Stimulated activated CD8-positive, alpha-beta memory T cell treated with anti-CD3 and anti-CD28 coated beads, Interleukin-7, amount 100 ng/mL, for 4 hours (primary cell): Measurements from ENCODE around the gene SPINK7.

Source experiments
- DNase-seq, 2 donors: peaks; one replicate each; pipeline ENCODE4 v3.0.0-alpha.2; 2020; ENCODE audit warnings: low read depth in 2 of 2

The SPINK7 gene

DNA sequence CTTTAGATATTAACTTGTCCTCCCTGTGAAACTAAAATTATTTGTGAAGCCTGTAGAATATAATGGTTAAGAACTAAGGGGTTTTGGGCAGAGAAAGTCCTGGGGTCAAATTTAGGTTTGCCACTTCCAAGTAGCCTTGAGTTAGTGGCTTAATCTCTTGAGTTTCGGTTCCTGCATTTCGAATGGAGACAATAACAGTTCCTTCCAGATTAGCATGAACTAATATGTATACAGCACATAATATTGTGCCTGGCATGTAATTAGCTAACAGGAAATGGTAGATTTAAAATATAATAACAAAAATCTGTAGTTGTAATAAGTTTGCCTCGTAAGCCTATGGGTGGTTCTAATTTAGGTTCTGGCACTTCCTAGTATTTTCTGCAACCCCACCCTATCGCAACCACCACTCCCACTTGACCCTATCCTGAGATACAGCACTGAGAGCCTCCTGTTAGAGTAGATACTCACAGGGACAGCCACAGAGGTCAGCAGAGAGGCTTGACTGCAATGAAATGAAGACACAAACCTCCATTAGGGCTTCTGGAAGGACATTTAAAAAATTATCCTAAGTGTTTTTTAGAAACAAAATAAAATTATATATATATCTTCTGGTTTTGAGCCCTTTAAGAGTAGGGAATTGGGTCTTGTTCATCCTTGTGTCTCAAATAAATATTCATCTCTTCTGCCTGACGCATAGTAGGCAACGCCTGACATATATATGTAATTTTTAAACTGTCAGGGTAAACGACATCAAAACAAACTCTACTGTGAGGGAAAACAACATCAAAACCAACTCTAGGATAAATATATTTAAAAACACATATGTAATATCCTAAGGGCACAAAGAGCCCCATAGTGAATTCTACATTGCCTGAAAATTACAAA, 31.6 kb downstream of the SPINK7 start:
- DNase-seq: no peak

DNA sequence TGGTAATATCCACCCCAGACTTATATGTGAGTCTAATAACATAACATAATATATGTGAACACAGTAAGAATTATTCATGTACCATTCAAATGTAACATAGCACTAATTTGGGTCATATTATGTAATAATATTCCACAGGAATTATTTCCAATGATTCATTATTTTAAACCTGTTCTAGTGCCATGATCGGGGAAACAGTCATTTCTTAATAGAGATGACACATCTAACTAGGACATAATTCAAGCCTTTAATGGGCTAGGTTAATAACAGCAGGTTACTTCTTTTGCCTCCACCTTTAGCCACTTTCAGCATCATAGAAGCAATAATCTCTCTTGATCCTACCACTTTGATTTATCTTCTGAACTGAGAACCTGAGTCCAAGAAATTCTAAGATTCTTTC, 35.5 kb downstream of the SPINK7 start:
- DNase-seq: no peak

DNA sequence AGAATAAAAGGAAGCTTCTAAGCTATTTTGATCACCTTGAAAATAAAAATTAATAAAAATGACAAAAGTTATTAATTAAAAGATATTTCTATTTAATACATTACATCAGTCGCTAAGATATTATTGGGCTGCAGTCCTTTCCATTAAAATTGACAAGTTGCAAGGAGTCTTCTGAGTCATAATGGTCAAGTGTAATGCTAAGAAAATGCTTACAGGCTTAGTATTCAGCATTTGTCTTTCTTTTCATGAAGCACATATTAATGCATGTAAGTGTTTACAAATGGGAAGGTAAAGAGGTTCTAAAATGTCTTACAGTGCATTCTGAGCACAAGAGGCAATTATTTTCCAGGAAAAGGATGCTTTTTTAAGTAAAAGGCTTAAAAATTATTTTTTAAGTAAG, 40.5 kb downstream of the SPINK7 start:
- no peak for DNase-seq

DNA sequence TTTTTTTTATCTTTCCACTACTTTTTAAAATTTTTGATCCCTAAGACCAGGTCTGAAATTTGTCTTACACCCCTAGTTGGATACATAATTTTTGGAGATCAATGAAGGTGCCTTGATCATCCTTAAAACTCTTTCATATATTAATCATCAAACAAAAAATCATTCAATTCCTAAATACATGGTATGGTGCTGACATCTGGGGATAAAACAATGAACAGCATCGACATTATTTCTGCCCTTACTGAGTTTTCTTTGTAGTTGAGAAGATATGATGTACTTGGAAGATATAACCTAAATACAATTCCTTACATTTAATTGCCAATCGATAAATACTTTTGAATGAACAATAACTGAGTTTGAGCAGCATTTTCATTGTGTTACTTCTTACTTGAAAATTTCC, 41.4 kb downstream of the SPINK7 start:
- DNase-seq: no peak

DNA sequence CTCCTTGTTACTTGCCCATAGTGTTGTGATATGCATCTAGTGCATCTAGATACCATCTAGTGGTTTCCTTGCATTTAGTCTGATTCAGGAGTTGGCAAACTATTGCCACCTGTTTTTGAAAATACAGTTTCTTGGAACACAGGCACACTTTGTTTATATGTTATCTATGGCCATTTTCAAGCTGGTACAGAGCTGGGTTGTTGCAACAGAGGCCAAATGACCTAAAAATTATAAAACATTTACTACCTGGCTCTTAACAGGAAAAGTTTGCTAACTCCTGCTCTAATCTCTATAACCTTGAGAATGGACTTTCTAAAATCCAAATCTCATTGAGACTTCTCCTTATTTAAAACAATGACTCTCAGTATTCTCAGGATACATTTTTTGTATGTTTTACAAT, 52.1 kb downstream of the SPINK7 start:
- DNase-seq: no peak
